Activated CD4-positive, alpha-beta T cell treated with anti-CD3 and anti-CD28 coated beads, Interleukin-2, amount 50 U/mL, for 24 hours (primary cell): Measurements from ENCODE around the gene GNRH2.
"Not testable (repeated sequence)": the region's sequence is repeated elsewhere in the genome, so short reads cannot be mapped to it uniquely, and the experiment has no call there.

Source experiments
- DNase-seq, 2 donors: peaks; one replicate each; pipeline ENCODE4 v3.0.0-alpha.2; 2020; ENCODE audit warnings: low read depth in 1 of 2, low spot score in 1 of 2

Gene GNRH2, protein sequence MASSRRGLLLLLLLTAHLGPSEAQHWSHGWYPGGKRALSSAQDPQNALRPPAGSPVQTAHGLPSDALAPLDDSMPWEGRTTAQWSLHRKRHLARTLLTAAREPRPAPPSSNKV

GRCh38 chr20:3043322-3043721 lies at the start of gene GNRH2:
Gene GNRH2, plus strand, starts transcription at chr20:3043622. Its CDS starts 793 bp downstream, at chr20:3044415.
- no peak for DNase-seq

GRCh38 chr20:2995796-2996195 lies 47.6 kb upstream of the GNRH2 start:
- DNase-seq: no peak

GRCh38 chr20:2998728-2999127 lies 44.7 kb upstream of the GNRH2 start:
- DNase-seq: no peak

DNA sequence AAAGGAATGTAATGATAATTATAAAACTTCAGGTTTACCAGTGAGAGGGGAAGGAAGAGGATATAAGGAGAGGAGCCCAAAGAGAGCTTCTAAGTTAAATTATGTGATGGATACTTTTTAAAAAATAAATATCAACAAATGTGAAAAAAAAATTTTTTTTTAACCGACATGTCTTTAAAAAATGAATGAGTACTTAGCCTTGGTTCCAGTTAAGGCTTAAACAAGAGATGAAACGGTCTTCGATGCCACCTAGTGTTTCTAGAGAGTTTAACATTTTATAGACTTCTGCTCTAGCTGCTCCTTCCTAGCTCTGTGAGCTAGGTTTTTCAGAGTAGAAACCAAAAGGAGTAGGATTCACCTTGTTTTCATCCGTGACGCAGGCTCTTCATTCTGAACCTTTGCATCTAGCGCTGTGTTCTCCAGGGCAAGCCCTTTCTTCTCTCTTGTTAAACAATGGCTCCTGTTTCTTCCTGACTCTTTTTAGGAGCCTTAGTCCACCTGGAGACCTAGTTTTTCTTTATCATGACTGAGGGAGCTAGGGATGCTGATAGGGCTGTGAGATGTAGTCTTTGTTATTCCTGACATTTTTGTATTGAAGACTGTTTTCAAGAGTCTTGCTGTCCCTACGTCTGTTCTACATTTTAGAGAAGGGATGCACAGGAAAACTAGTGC lies 42.4 kb upstream of the GNRH2 start:
- DNase-seq: peak in 1 of 2 donors; percentile 19

DNA sequence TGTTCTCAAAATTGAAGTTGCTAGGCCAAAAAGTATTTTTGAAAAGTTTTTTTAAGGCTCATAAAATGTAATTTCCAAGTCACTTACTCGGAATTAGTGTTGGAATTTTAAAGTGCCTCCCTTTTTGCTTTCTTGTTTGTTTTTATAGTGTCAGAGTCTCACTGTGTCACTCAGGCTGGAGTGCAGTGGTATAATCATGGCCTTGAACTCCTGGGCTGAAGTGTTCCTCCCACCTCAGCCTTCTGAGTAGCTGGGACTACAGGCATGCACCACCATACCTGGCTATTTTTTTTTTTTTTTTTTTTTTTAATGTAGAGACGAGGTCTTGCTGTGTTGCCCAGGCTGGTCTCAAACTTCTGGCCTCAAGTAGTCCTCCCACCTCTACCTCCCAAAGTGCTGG lies 40.0 kb upstream of the GNRH2 start:
- DNase-seq: no peak

DNA sequence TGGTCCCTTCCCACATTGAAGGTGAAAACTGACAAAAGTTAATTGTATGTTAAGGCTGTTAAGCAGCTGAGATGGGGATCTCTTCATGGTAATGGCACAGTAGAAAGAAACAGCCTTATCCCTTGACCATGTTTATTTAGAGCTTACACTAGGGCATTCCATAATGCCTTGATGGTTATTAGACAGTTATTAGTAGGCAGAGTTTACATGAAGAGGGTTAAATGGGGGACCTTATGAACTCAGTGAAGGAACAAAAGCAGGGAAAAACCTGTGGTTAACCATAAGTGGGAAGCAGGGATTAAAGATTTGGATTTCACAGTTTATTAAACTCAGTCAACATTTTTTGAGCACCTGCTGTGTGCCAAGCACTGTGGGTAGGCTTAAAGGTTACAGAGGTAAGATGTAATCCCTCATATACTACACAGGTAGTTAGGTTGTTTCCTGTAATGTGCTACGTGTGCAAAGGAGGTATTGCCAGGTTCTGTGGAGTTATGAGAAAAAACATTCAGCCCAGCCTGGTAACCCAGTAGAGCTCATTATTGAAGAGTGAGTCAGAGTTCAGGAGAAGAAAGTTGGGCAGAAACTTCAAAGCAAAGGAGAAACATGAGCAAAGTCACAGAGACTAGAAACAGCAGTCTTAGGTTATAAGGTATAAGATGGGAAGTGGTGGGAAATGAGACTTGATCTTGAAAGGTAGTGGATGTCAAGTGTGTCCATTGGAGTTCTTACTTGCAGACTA lies 32.3 kb upstream of the GNRH2 start:
- peak in 1 of 2 donors; percentile 21 for DNase-seq

GRCh38 chr20:3011752-3012151 lies 31.7 kb upstream of the GNRH2 start:
- peak in 1 of 2 donors; percentile 6 for DNase-seq

GRCh38 chr20:3013771-3014170 lies 29.7 kb upstream of the GNRH2 start:
- no peak for DNase-seq

GRCh38 chr20:3014179-3014578 lies 29.2 kb upstream of the GNRH2 start:
- DNase-seq: no peak

DNA sequence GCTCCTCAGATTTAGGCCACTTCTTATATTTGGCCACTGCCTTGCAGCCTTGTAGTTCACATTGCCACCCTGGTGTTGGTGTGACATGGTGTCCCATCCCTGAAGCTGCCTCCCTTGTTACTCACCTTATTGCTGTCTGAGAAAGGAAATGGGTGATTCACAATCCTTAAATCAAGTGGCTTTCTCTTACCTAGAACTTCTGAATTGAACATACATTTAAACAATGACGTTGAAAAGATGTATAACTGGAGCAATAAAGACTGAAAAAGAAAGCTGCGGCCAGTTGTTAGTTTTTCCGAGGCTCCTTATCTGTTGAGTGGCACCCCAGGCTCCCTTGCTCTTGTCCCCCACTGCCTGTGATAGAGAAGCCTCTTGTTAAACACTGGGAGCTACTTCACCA lies 28.8 kb upstream of the GNRH2 start:
- DNase-seq: no peak

- not testable (repeated sequence) for DNase-seq
These were observed 28.1 kb upstream of the GNRH2 start for GRCh38 chr20:3015302-3015701.

DNA sequence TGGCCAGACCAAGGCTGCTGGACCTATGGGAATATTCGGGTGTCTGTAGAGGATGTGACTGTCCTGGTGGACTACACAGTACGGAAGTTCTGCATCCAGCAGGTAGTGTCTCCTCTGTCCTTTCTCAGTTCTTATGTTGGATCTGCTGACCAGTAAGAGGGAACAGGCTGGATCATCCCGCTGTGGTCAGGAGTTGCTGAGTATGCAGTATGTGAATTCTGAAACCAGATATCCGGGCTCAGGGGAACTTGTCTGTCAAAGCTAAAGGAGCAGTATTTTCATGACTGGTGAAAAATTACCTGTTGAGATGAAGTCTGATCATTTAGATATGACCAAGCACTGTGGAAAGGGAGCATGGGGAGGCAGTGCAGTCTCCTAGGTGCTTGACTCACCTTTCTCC lies 22.1 kb upstream of the GNRH2 start:
- no peak for DNase-seq

- no peak for DNase-seq
These were observed 21.6 kb upstream of the GNRH2 start for GRCh38 chr20:3021777-3022176.

GRCh38 chr20:3022559-3023490 lies 20.6 kb upstream of the GNRH2 start:
- not testable (repeated sequence) for DNase-seq

GRCh38 chr20:3027987-3028386 lies 15.4 kb upstream of the GNRH2 start:
- DNase-seq: no peak

- DNase-seq: no peak
These were observed 11.8 kb upstream of the GNRH2 start for GRCh38 chr20:3031524-3032147.

GRCh38 chr20:3032624-3033023 lies 10.8 kb upstream of the GNRH2 start:
- no peak for DNase-seq

GRCh38 chr20:3037654-3038053 lies 5.8 kb upstream of the GNRH2 start:
- DNase-seq: no peak

DNA sequence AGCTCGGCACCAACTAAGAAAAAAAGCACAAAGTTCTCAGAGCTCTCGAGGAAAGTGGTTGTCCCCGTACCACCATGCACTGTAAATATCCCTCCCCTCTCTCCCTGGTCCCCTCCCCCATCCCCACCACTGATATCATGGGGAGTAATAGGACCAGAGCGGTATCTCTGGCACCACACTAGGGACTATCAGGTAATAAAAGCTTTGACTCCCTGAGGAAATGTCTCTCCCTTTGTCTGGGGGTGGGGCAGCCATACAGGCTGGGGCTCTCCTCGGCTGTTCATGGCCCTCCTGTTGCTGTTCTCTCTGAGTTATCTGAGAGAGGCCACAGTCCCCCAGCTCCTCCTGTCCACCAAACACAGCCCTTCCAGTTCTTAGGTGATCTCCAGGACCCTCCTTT lies 5.0 kb upstream of the GNRH2 start:
- no peak for DNase-seq

GRCh38 chr20:3039426-3039825 lies 4.0 kb upstream of the GNRH2 start:
- no peak for DNase-seq

- no peak for DNase-seq
These were observed 3.3 kb upstream of the GNRH2 start for GRCh38 chr20:3040086-3040485.
